K562 (cell line): ENCODE measurements around the gene PLXDC2.

Experiments used
- COPS2 ChIP-seq: fragments of 450-650 bp; conservative IDR thresholded peaks from 2 replicates; pipeline ENCODE4 v1.6.1; 2016; ENCODE audit warnings: mild to moderate bottlenecking, moderate library complexity
- EGR1 ChIP-seq: fragments of 450-650 bp; conservative IDR thresholded peaks from 2 replicates; pipeline ENCODE4 v1.6.1; 2017; ENCODE audit warnings: mild to moderate bottlenecking
- FOSL1 ChIP-seq: fragments of 200-800 bp; sonication (Bioruptor generic); conservative IDR thresholded peaks from 2 replicates; pipeline ENCODE4 v1.6.1; 2016; ENCODE audit warnings: missing genetic modification characterization, missing compliant biosample characterization
- FOXA3 ChIP-seq, 2 experiments: fragments of 450-650 bp in 1 of 2; sonication (generic) in 1 of 2; formaldehyde crosslinking; IDR thresholded peaks in 1 of 2; conservative IDR thresholded peaks in 1 of 2; 2 replicates each; pipeline versions ENCODE4 v1.4.0 to v1.8.0; 2020 to 2022; ENCODE audit warnings: mild to moderate bottlenecking in 2 of 2, missing genetic modification reagents in 1 of 2
- FOXP1 ChIP-seq: sonication (generic); formaldehyde crosslinking; IDR thresholded peaks from 2 replicates; pipeline ENCODE4 v1.8.0; 2022; ENCODE audit warnings: mild to moderate bottlenecking, missing genetic modification reagents
- HDAC8 ChIP-seq: fragments of 450-650 bp; IDR thresholded peaks from 2 replicates; pipeline ENCODE4 v1.6.1; 2016; ENCODE audit warnings: mild to moderate bottlenecking, missing genetic modification characterization, moderate library complexity, missing compliant biosample characterization
- NFRKB ChIP-seq: fragments of 450-650 bp; IDR thresholded peaks from 2 replicates; pipeline ENCODE4 v1.6.1; 2016; ENCODE audit warnings: low read depth
- NR3C1 ChIP-seq: sonication (generic); formaldehyde crosslinking; IDR thresholded peaks from 2 replicates; pipeline ENCODE4 v1.8.1; 2022; ENCODE audit warnings: missing genetic modification reagents
- RAD21 ChIP-seq, 2 experiments: fragments of 250-450 bp in 1 of 2; fragments of 450-650 bp in 1 of 2; sonication (Bioruptor Pico) in 1 of 2; formaldehyde crosslinking in 1 of 2; IDR thresholded peaks in 1 of 2; conservative IDR thresholded peaks in 1 of 2; 2 replicates each; pipeline versions ENCODE4 v1.4.0 to v1.8.0; 2020 to 2022; ENCODE audit warnings: mild to moderate bottlenecking in 2 of 2, moderate library complexity in 1 of 2
- RB1 ChIP-seq: fragments of 450-650 bp; IDR thresholded peaks from 2 replicates; pipeline ENCODE4 v1.6.1; 2017; ENCODE audit warnings: low read depth, mild to moderate bottlenecking
- ZNF316 ChIP-seq: fragments of 450-650 bp; IDR thresholded peaks from 2 replicates; pipeline ENCODE4 v1.6.1; 2016
- TF ChIP-seq, protein P1 (sequence below): sonication (generic); formaldehyde crosslinking; IDR thresholded peaks from 2 replicates; pipeline ENCODE4 v1.8.1; 2023; ENCODE audit warnings: mild to moderate bottlenecking, missing genetic modification reagents
- TF ChIP-seq, protein P2 (sequence below): fragments of 250-450 bp; sonication (Bioruptor Pico); IDR thresholded peaks from 2 replicates; pipeline ENCODE4 v1.4.0; 2020; ENCODE audit warnings: mild to moderate bottlenecking
- TF ChIP-seq, protein P3 (sequence below), 3 experiments: IDR thresholded peaks in 2 of 3; conservative IDR thresholded peaks in 1 of 3; 2 replicates each; pipeline ENCODE4 v1.5.1; 2011 to 2012; ENCODE audit warnings: low read length in 3 of 3, mild to moderate bottlenecking in 3 of 3, control low read depth in 2 of 3, improper control_type of control experiment in 1 of 3, inconsistent platforms in 1 of 3, low read depth in 1 of 3, mixed read lengths in 1 of 3, moderate library complexity in 1 of 3; ENCODE audit not compliant: insufficient read depth in 2 of 3

DNA sequence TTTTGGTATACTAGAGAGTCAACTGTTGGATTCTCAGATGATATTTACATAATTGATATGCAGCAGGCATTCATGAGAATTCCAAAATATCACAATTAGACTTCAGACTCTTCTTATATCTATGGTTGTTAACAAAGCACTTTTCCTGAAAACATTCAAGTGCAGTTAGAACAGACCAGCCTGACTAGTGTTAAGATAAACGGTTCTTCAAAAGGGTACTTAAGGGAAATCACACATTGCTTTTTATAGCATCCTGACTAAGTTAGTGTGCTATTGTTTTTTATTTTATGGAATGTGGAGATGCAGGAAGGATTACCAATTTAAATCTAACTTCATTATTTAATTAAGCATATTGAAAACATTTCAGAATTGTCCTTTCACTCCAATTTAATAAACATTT, 405.1 kb downstream of the PLXDC2 start:
- no peak for TF ChIP-seq RAD21 (CRISPR knock-in tag; conservative IDR thresholded peaks at IDR 0.05 in 1 of 2, IDR thresholded peaks at IDR 0.05 in 1 of 2)
- no peak for TF ChIP-seq FOSL1 (tag)
- TF ChIP-seq ZNF316, result no peak
- no peak for TF ChIP-seq HDAC8
- TF ChIP-seq, protein P1, sequence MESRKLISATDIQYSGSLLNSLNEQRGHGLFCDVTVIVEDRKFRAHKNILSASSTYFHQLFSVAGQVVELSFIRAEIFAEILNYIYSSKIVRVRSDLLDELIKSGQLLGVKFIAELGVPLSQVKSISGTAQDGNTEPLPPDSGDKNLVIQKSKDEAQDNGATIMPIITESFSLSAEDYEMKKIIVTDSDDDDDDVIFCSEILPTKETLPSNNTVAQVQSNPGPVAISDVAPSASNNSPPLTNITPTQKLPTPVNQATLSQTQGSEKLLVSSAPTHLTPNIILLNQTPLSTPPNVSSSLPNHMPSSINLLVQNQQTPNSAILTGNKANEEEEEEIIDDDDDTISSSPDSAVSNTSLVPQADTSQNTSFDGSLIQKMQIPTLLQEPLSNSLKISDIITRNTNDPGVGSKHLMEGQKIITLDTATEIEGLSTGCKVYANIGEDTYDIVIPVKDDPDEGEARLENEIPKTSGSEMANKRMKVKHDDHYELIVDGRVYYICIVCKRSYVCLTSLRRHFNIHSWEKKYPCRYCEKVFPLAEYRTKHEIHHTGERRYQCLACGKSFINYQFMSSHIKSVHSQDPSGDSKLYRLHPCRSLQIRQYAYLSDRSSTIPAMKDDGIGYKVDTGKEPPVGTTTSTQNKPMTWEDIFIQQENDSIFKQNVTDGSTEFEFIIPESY, result no peak
- TF ChIP-seq FOXA3 (CRISPR knock-in tag; conservative IDR thresholded peaks at IDR 0.05 in 1 of 2, IDR thresholded peaks at IDR 0.05 in 1 of 2), result no peak
- TF ChIP-seq NFRKB, result no peak
- TF ChIP-seq NR3C1 (CRISPR knock-in tag), result no peak
- TF ChIP-seq FOXP1 (CRISPR knock-in tag), result no peak
- TF ChIP-seq EGR1, result no peak
- TF ChIP-seq RB1, result no peak
- TF ChIP-seq, protein P2, sequence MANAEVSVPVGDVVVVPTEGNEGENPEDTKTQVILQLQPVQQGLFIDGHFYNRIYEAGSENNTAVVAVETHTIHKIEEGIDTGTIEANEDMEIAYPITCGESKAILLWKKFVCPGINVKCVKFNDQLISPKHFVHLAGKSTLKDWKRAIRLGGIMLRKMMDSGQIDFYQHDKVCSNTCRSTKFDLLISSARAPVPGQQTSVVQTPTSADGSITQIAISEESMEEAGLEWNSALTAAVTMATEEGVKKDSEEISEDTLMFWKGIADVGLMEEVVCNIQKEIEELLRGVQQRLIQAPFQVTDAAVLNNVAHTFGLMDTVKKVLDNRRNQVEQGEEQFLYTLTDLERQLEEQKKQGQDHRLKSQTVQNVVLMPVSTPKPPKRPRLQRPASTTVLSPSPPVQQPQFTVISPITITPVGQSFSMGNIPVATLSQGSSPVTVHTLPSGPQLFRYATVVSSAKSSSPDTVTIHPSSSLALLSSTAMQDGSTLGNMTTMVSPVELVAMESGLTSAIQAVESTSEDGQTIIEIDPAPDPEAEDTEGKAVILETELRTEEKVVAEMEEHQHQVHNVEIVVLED (CRISPR knock-in tag), result no peak
- TF ChIP-seq, protein P3, sequence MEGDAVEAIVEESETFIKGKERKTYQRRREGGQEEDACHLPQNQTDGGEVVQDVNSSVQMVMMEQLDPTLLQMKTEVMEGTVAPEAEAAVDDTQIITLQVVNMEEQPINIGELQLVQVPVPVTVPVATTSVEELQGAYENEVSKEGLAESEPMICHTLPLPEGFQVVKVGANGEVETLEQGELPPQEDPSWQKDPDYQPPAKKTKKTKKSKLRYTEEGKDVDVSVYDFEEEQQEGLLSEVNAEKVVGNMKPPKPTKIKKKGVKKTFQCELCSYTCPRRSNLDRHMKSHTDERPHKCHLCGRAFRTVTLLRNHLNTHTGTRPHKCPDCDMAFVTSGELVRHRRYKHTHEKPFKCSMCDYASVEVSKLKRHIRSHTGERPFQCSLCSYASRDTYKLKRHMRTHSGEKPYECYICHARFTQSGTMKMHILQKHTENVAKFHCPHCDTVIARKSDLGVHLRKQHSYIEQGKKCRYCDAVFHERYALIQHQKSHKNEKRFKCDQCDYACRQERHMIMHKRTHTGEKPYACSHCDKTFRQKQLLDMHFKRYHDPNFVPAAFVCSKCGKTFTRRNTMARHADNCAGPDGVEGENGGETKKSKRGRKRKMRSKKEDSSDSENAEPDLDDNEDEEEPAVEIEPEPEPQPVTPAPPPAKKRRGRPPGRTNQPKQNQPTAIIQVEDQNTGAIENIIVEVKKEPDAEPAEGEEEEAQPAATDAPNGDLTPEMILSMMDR (IDR thresholded peaks at IDR 0.05 in 2 of 3, conservative IDR thresholded peaks at IDR 0.05 in 1 of 3; ENCODE audit: insufficient read depth in 2 of 3, low read depth in 1 of 3, low read length in 3 of 3), result no peak
- TF ChIP-seq COPS2, result no peak
